Measurements from ENCODE around the gene CHRNA1. TPM values are rescaled to one million over a fixed set of nuclear protein-coding genes. Genes with fewer than 3 reads are reported as not detected.

CHRNA1 gene
- total RNA-seq, 1 experiment from 2014 or later, result not detected

DNA sequence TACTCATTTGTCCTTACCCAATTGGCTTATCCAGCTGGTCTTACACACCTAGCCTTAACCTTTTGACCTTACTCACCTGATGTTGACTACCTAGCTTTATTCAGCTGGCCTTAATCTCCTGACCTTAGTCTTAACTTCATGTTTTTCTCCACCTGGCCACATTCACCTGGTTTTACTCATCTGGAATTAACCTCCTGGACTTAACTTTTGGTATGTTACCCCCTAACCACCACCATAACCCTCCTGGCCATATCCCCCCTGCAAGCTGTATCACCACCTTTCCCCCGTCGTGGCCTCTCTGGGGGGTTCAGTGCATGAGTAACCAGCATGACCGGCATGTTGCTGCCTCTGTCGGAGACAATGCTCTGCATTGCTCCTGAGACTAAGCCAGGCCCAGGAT lies 45.7 kb downstream of the CHRNA1 start:
- no peak overlapping the region for H2BK5ac ChIP-seq (ENCODE audit: insufficient read length, low read length)
- no peaks in the 10 kb centered on the region for H3K79me1 ChIP-seq (ENCODE audit: insufficient read depth, low read depth, low read length, poor library complexity, severe bottlenecking)
- Mint-ChIP-seq H3K27me3 (ENCODE audit: low read depth) (no peaks in the 10 kb centered on the region; the same call in 1 of the 2 replicates), H3K27ac (no peak overlapping the region), H3K9me3 (peaks cover 4% of the 10 kb centered on the region in 2 experiments), H3K36me3 (ENCODE audit: insufficient read depth in 1 of 3, low read depth in 3 of 3) (peaks cover 0 to 4% (median 3%) of the 10 kb centered on the region in 3 experiments; a peak in 4 of 7 replicates), H3K4me1 (no peaks in the 10 kb centered on the region), H3K4me3 (no peak overlapping the region)
- TF ChIP-seq CTCF (conservative IDR thresholded peaks at IDR 0.05), result no peak
- no peak overlapping the region for H2BK12ac ChIP-seq (ENCODE audit: insufficient read length, low read depth, low read length)
- H3K4ac ChIP-seq (ENCODE audit: low read depth, low read length), result no peak overlapping the region
- no peaks in the 10 kb centered on the region for H4K20me1 ChIP-seq (ENCODE audit: control insufficient read depth, insufficient read depth, insufficient read length)
- H4K91ac ChIP-seq (ENCODE audit: insufficient read length, low read depth, low read length), result no peak overlapping the region
- no peak overlapping the region for H4K8ac ChIP-seq (replicated peaks; ENCODE audit: insufficient read length, low read depth, low read length)
- H2AK5ac ChIP-seq (ENCODE audit: insufficient read length, low read length), result no peak overlapping the region
- no peak overlapping the region for H2BK120ac ChIP-seq (ENCODE audit: low read depth, low read length, poor library complexity, severe bottlenecking)
- H3K4me2 ChIP-seq (ENCODE audit: insufficient read depth, insufficient read length, low read length), result no peak overlapping the region
- no peak overlapping the region for H3K14ac ChIP-seq (ENCODE audit: insufficient read depth, low read length)
- no peaks in the 10 kb centered on the region for H3K4me1 ChIP-seq (ENCODE audit: insufficient read depth, low read length)
- no peak overlapping the region for H3K27ac ChIP-seq (ENCODE audit: insufficient read length, low read depth, low read length)
- no peaks in the 10 kb centered on the region for H3K23me2 ChIP-seq (ENCODE audit: insufficient read length, low read depth, low read length, poor library complexity, severe bottlenecking)
- no peak overlapping the region for H3K18ac ChIP-seq (ENCODE audit: insufficient read length, low read depth, low read length)
- H3K79me2 ChIP-seq (ENCODE audit: insufficient read depth, low read length), result no peaks in the 10 kb centered on the region
- no peak overlapping the region for H4K5ac ChIP-seq (ENCODE audit: insufficient read length, low read depth, low read length)
- no peak overlapping the region for H2BK20ac ChIP-seq (ENCODE audit: low read depth, low read length, poor library complexity, severe bottlenecking)
- no peaks in the 10 kb centered on the region for H3K27me3 ChIP-seq (ENCODE audit: insufficient read depth, low read length)
- no peak overlapping the region for H3K23ac ChIP-seq (ENCODE audit: insufficient read length, low read depth, low read length)
- H3K9me3 ChIP-seq (ENCODE audit: control insufficient read depth, low read depth, low read length), result no peaks in the 10 kb centered on the region
- H2BK15ac ChIP-seq (ENCODE audit: low read depth, low read length), result no peak overlapping the region
- H3K9ac ChIP-seq (ENCODE audit: extremely low read depth, insufficient read length, low read length), result no peak overlapping the region
- no peak for DNase-seq
- no peak overlapping the region for H3T11ph ChIP-seq (ENCODE audit: low read length)
- no CpG with 5 or more reads among the region's 4 CpGs for WGBS (ENCODE audit: extremely low coverage, insufficient read length, low lambda C conversion rate)
- no peak overlapping the region for H2AFZ ChIP-seq (ENCODE audit: low read length)
- no peak overlapping the region for H3K56ac ChIP-seq (ENCODE audit: insufficient read length, low read depth, low read length)

All from H9 (cell line).